ENCODE results near the gene MRPL48.
"Not testable (repeated sequence)": the region's sequence is repeated elsewhere in the genome, so short reads cannot be mapped to it uniquely, and the experiment has no call there.

MRPL48 gene

GRCh38 chr11:73838443-73839122 lies 50.9 kb downstream of the MRPL48 start:
- no peak for DNase-seq (ENCODE audit: low read depth in 4 of 4, low spot score in 1 of 4)

GRCh38 chr11:73839123-73839457 lies 51.4 kb downstream of the MRPL48 start:
- no peak for DNase-seq (ENCODE audit: low read depth in 4 of 4, low spot score in 1 of 4)

GRCh38 chr11:73851046-73851764 lies 63.5 kb downstream of the MRPL48 start:
- DNase-seq (ENCODE audit: low read depth in 4 of 4, low spot score in 1 of 4), result no peak

- DNase-seq (ENCODE audit: low read depth in 4 of 4, low spot score in 1 of 4), result no peak
Observed at GRCh38 chr11:73852049-73852448, 64.4 kb downstream of the MRPL48 start.

- no peak for DNase-seq (ENCODE audit: low read depth in 4 of 4, low spot score in 1 of 4)
Observed at GRCh38 chr11:73854680-73855079, 67.0 kb downstream of the MRPL48 start.

- DNase-seq (ENCODE audit: low read depth in 4 of 4, low spot score in 1 of 4), result no peak
Observed at GRCh38 chr11:73856031-73856567, 68.4 kb downstream of the MRPL48 start.

DNA sequence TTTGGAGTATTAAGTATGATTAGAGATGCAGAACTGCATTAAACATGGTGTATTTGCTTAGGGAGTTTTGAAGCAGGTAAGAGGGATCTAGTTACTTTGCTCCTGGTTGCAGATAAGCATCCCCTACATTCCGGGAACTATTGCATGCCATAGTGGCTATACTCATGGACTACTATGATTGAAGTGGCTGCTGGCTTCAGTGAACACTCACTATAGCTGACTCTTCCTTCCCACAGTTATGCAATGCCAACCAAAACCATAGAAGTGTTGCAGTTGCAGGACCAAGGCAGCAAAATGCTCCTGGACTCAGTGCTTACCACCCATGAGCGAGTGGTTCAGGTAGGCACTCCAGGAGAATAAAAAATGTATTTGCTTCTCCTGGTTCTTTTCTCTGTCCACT lies 72.0 kb downstream of the MRPL48 start:
- no peak for DNase-seq (ENCODE audit: low read depth in 4 of 4, low spot score in 1 of 4)

DNA sequence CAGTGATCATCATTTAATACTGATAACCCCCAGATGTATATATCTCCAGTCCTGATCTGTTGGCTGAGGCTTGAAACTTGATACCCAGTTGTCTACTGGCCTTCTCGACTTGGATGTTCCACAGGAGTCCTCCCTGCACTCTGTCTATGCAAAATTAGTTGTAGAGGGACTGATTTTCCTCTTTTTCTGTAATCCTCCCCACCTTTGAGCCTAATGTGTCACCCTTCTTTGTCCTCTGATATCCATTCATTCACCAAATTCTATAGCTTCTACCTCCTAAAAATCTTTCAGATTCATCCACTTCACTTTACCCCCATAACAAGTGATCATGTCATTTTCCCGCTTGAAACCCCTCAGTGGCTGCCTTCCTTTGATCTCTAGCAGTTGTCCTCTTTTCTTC lies 72.5 kb downstream of the MRPL48 start:
- DNase-seq (ENCODE audit: low read depth in 4 of 4, low spot score in 1 of 4), result no peak

DNA sequence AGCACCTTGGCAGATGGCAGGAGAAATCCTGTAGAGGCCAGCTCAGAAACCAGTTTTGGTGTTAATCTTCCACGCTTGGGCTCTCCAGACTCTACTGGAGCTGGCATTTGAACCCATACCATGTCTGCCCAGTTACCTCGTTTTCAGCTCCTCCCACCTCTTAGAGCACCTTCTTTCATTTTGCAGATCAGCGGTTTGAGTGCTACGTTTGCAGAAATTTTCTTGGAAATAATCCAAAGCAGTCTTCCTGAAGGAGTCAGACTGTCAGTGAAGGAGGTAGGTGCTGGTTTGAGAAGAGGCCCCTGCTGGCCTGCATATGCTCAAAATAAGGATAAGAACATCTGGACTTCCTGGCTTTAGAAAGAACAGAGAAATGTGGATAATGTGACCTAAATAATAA lies 75.3 kb downstream of the MRPL48 start:
- no peak for DNase-seq (ENCODE audit: low read depth in 4 of 4, low spot score in 1 of 4)

- no peak for DNase-seq (ENCODE audit: low read depth in 4 of 4, low spot score in 1 of 4)
Observed at GRCh38 chr11:73866095-73866579, 78.5 kb downstream of the MRPL48 start.

- DNase-seq (ENCODE audit: low read depth in 4 of 4, low spot score in 1 of 4), result no peak
Observed at GRCh38 chr11:73866586-73866996, 78.9 kb downstream of the MRPL48 start.

DNA sequence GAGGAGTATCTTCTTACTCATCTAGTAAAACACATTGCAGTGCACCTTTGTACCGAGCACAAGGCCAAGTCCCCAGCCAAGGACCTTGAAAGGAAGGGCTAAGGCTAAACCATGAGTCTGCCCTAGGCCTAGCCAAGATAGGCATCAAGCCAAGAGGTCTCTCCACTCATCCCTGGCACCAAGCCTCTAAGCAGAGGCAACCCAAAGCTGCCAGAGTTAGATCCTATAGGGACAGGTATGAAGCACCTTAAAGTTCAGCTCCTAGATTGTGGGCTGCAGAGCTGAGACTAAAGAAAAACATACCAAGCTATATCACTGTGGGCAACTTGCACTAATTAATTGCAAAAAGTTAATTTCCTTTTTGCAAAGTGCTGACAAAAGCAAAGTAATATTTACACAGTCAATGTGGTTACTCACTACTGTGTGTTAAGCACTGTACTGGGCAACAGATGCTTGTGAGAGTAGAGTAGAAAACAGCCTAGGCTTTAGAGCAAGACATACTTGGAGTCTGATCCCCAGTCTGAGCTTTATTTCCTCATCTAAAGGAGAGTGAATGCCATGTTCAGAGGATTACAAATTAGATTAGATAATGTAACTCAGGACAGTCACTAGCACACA lies 81.8 kb downstream of the MRPL48 start:
- DNase-seq (ENCODE audit: low read depth in 4 of 4, low spot score in 1 of 4), result no peak

DNA sequence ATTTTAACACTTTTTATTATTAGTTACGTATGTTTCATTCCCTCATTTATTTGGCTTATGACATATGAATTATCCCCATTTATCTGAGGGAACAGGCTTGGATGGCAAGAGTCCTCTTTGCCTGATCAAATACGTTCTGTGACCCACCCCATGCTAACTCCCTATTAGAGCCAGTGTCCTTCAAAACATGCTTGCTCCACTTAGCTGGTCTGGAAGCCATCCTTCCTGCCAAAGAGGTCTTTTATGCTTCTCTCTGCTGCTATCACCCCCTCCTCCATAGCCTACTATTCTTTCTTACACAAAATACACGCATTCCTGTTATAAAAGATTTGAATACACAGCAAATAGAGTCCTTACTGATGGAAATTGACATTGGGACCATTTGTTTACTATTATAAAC lies 82.6 kb downstream of the MRPL48 start:
- no peak for DNase-seq (ENCODE audit: low read depth in 4 of 4, low spot score in 1 of 4)

DNA sequence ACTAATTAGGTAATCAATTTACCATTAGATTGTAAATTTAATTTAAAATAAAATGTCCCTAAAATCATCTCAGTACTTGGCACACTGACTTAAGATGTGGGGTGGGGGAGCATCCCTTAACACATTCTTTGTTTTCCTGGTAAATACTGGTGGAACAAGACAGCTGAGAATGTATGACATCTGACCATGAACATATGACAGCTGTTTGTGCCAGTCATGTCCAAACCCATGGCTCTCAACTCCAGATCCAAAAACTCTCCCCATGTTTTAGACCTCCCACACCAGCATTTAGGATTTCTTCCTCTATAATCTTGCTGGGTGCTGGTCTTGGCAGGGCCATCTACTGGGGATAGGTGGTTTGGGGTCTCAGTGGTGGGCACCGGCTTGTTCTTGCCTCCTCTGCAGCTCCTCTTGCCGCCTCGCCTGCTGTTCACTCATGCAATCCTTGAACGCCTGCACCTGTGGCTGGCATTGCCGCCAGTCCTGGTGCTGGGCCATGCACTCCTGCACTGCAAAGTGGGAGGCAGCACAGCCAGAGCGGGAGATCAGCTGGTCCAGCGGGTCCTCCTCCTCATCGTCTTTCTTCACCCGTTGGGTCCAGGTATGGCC lies 85.2 kb downstream of the MRPL48 start:
- no peak for DNase-seq (ENCODE audit: low read depth in 4 of 4, low spot score in 1 of 4)

DNA sequence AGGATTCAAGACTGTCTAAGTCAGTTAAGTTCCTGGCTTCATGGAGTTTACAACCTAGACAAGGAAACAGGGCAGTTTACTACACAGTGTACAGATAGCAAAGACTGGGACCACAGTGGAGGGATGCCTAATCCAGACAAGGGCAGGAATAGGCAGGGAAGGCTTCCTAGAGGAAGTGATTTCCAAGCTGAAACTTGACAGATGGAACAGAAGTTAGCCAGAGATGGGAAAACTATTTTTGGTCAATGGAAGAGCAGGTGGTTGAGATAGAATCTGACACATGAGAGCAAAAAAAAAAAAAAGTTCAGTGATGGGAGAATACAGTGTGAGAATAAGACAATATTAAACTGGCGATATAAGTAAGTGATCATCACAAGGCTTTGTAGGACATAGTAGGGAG lies 87.7 kb downstream of the MRPL48 start:
- DNase-seq (ENCODE audit: low read depth in 4 of 4, low spot score in 1 of 4), result no peak

DNA sequence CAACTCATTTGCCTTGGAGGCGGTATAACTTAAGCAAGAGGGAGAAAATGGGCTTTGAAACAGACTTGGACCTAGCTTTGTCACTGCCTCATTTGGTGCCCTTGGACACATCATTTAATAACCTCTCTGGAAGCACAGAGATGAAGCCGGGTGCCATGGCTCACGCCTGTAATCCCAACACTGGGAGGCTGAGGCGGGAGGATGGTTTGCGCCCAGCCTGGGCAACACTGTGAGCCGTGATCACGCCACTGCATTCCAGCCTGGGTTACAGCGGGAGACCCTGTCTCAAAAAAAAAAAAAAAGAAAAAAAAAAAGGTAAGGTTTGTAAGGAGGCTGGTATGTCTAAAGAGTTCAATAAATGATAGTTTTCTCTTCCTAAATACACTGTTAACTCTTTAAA lies 88.2 kb downstream of the MRPL48 start:
- DNase-seq (ENCODE audit: low read depth in 4 of 4, low spot score in 1 of 4), result no peak

GRCh38 chr11:73876424-73877310 lies 89.0 kb downstream of the MRPL48 start, which contains the start of the genes COA4 and PAAF1:
TSS of gene COA4 (minus strand) at chr11:73876846. CDS start at chr11:73873378, 3,468 bp downstream.
TSS of gene PAAF1 (plus strand) at chr11:73876999. CDS start at chr11:73877022, 23 bp downstream.
- peak; percentile 82 to 91 (median 88) for DNase-seq (ENCODE audit: low read depth in 4 of 4, low spot score in 1 of 4)

GRCh38 chr11:73878771-73879170 lies 91.1 kb downstream of the MRPL48 start:
- DNase-seq (ENCODE audit: low read depth in 4 of 4, low spot score in 1 of 4), result no peak

GRCh38 chr11:73880449-73880848 lies 92.8 kb downstream of the MRPL48 start:
- not testable (repeated sequence) for DNase-seq (ENCODE audit: low read depth in 4 of 4, low spot score in 1 of 4)

DNA sequence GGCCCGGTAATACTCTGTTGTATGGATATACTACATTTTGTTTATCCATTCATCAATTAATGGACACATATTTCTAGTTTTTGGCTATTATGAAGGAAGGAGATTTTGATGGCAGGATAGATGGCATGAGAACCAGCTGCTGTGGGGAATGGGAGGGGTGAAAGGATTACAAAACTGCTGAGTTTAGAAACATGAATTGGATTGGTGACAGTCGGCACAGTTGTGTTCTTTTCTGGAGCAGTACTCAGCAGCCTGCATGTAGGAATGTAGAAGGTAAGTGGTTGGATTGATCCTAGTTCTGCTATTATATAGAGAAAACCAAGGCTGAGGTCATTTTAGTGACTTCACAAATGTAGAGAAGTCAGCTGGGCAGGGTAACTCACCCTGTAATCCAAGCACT lies 96.2 kb downstream of the MRPL48 start:
- DNase-seq (ENCODE audit: low read depth in 4 of 4, low spot score in 1 of 4), result no peak

Data from stimulated activated CD4-positive, alpha-beta T cell treated with anti-CD3 and anti-CD28 coated beads, Interleukin-1b, Interleukin-23, amount 100 ng/mL, for 24 hours (primary cell).